ENCODE results near the gene DST.
"Not testable (repeated sequence)": the region's sequence is repeated elsewhere in the genome, so short reads cannot be mapped to it uniquely, and the experiment has no call there.

Gene DST

DNA sequence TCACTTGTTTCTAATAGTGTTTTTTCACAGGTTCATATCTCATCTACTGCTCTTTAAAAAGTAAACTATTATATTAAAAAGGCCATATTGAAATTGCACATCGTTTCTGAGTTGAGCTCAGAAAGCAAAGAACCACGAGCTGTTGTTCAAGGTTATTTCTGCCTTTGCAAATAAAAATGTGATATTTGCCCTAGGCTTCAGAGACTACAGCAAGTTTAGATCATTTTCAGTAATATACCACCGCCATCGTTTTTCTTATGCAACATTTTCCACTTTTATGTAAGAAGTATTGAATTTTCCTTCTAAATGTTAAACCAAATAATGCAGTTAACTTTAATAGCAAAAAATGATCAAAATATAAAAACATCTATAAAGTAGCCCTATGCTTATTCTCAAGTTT is 71.1 kb downstream of the DST start:
- no peak for DNase-seq (ENCODE audit: low read depth in 3 of 3)

DNA sequence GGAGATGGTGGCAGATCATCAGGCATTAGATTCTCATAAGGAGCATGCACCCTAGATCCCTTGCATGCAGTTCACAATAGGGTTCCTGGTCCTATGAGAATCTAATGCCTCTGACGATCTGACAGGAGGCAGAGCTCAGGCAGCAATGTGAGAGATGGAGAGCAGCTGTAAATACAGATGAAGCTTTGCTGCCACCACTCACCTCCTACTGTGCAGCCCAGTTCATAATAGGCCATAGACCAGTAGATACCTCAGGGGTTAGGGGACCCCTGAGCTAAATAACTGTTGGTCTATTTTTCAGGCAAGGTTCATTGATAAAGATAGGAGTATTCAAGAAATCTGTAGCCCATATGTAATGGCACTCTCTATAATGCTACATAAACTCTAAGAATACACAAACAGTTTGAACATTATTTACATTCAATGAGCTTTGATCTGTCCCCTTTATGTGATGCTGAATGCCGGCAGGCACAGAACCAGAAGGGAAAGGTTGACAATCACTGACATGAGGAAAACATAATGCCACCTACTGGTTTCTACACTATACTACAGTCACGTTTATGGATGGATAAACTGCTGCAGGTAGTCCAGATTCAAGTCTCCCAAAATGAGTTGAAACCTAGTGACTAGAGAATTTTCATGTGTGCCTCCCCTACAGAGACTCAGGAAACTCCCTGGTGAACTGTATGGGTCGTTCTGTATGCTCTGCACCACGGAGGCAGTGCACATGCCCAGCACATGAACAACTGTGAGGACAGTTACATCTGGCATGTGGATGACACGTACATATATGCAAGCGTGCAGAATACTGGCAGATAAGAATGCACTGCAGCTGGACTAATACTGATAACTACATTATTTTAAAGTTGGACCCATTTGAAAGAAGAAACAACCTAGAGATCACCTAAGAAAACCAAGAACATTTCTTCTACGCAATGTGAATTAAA is 72.0 kb downstream of the DST start:
- DNase-seq (ENCODE audit: low read depth in 3 of 3) = no peak

DNA sequence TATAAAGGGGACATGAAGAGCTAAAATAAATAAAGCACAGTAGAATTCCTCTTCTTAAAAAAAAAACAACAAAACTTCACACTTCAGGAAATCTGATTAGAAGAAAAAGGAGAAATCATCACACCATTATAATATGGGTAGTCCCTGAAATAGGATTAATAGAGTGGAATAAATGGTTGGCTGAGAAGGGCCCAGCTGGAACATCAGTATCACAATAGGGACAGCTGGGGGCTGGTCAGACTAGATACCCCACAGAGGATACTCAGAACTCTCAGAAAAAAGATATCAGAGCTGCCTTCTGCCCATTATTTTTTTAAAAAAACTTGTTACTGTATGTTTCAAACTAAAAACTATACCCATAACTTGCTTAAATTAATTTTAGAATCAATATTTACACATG is 75.2 kb downstream of the DST start:
- no peak for DNase-seq (ENCODE audit: low read depth in 3 of 3)

DNA sequence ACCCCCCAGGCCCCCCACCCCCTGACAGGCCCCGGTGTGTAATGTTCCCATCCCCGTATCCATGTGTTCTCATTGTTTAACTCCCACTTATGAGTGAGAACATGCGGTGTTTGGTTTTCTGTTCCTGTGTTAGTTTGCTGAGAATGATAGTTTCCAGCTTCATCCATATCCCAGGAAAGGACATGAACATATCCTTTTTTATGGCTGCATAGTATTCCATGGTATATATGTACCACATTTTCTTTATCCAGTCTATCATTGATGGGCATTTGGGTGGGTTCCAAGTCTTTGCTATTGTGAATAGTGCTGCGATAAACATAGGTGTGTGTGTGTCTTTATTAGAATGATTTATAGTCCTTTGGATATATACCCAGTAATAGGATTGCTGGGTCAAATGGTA is 80.0 kb downstream of the DST start:
- DNase-seq (ENCODE audit: low read depth in 3 of 3) = not testable (repeated sequence)

DNA sequence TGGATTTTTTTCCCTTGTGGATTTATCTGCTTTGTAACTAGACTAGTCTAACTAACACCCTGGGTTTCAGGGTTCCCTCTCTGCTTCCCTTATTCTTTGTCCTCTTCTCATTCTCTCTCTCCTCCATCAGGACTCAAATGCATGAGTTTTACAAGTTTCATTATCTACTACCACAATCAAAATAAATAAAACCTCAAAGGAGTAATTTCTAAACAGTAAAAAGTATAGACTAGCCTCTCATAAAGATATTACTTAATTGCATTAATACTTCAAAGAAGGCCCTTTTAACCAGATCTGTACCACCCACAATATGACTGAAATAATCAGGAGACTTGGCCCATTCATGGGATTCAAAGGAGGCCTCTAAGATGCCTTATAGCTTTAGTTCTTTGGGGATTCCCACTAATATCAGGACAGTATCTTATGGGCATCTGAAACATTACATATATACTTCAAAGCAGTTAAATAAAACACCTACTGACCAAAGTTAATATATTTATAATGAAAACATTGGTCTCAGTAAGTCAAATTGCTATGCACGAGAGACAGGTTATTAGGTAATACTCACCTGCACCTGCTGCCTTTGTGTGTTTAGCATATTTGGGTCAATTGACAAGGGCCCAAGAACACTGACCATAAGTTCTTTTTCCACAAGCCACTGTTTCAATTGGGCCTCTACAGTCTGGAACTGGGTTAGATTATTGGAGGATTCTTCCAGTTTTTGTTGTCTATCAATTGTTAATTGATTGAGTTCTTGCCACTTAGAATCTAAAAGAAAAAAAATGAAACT is 85.7 kb downstream of the DST start:
- no peak for DNase-seq (ENCODE audit: low read depth in 3 of 3)

DNA sequence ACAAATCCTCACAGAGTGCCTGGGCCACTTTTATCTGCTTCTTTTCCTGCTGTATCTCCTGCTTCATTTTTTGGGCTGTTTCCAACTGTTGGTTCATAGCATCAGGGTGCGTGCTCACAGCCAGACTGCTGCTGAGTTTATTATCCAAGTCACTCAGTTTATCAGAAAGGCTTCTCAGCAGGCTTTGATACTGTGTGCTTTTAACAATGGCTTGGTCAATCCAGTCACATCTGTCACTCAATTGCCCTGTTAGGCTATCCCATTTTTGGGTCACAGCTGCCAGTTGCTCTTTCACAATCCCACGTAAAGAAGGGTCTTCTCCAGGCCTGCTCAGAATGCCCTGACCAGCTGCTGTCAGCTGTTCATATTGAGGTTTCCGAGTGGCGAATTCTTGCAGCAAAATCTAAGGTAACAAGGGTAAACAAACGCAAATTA is 87.2 kb downstream of the DST start:
- DNase-seq (ENCODE audit: low read depth in 3 of 3) = no peak

DNA sequence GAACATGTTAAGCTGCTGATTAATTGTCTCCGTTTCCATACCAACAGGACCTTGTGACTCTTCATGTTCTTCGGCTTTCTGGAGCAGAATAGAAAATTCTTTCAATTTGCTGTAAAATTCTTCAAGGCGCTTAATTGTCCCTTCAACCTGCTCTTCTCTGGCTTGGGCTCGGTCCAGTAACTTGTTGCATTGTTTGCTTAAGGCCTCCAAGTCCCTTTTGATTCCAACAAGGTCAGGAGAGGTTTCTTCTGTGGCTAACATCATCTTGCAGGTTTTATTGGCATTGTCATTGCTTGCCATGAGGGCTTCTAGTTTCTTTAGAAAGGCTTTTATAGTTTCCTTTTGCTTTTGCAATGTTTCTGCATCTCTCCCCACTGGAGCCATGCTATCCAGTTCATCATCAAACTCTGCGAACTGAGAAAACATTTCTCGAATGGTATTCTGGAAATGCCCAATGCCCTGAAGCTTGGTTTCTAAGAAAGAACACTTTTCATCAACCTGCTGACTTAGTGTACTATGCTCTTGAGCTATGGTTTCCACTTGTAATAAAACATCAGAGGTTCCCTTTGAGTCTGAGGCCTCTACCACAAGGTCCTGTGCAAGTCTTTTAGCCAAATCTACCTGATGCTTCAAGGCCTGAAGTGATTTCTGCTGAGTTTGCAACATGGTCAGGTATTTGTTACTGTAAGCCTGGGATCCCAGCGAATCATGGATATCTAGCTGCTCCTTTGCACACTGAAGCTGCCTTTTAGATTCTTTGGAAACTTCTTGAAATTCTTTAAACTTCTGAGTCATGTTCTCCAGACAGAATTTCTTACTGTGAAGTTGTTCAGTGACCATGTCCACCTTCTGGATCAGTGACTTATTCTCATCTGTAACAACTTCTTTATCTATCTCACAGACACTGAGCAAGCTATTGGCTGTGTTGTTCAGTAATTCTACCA is 90.2 kb downstream of the DST start:
- no peak for DNase-seq (ENCODE audit: low read depth in 3 of 3)

DNA sequence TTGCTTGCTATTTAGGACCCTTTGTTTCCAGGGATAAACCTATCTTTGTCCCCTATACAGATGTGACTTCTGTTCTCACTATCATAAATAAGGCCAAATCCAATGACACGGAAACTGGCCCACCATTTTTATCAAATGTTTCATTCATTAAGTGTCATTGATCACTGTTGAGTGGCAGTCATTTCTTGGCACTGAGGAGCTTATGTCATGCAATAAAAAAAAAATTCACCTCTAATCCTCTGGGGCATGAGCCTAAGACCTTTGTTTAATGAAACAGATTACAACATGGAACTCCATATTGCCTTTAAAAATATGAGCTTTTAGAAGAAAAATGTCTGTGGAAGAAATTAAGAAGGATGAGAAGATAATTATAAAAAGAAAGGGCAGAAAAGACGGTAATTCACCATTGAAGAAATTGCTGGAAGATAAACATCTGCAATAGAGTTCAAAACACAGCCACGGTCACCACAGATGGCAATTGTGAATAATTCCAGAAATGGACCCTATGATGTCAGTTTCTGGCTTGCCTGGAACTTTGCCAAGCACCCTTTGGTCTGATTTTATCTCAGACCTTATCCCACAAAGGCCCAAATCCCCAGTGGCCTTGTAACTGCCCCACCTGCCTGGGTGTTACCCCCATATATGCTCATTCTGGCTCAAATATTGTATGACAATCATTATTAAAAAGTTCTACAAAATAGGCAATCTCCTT is 91.1 kb downstream of the DST start:
- no peak for DNase-seq (ENCODE audit: low read depth in 3 of 3)

DNA sequence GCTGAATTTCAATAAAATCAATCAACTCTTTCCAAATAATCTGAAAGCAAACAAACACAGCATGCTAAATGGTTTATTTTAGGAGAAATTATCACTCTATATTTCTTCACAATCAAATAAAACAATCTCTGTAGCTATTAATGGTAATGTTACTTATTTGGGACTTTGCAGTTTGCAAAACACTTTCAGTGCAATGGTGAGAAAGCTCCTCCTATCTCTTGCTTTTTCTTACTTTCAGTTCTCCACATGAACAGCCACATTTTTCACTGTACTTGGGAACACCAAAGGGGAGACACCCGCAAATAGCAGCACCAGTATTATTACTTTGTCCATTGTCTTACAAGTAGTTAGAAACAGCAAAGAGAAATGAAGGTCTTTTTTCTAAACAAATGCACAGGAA is 92.4 kb downstream of the DST start:
- no peak for DNase-seq (ENCODE audit: low read depth in 3 of 3)

DNA sequence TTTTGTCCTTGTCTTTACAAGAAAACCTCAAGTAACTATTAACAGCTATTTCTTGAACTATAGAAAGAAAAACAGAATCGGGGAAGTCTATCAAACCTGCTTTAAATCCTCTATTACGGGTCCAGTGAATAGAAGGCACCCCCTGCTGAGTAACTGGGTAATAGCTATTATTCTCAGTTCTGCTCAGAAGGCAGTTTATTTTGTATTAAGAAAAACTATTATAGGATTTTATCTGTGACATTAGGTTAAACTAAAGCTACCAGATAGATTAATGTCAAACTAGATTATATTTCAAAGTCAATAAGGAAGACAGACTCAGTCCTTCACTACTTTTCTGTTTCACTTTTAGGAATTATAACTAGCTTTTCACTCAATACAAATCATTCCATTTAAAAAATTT is 93.7 kb downstream of the DST start:
- no peak for DNase-seq (ENCODE audit: low read depth in 3 of 3)

DNA sequence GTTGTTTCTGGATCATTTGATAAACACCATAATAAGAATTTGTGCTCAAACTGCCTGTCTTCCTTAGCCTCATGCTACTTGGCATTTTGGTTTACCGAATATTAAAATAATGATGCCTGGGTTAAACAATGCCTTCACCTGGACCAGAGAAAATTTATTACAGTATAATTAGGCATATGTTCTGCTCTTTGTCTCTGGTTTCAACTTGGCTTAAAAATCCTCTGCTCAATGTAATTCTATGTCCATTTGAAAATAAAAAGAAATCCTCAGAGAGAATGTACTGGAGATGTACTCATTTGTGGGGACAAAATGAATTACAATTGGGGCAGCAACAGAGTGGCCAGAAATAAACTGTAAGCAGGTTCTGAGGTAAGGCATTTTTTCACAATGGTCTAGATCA is 95.0 kb downstream of the DST start:
- no peak for DNase-seq (ENCODE audit: low read depth in 3 of 3)

DNA sequence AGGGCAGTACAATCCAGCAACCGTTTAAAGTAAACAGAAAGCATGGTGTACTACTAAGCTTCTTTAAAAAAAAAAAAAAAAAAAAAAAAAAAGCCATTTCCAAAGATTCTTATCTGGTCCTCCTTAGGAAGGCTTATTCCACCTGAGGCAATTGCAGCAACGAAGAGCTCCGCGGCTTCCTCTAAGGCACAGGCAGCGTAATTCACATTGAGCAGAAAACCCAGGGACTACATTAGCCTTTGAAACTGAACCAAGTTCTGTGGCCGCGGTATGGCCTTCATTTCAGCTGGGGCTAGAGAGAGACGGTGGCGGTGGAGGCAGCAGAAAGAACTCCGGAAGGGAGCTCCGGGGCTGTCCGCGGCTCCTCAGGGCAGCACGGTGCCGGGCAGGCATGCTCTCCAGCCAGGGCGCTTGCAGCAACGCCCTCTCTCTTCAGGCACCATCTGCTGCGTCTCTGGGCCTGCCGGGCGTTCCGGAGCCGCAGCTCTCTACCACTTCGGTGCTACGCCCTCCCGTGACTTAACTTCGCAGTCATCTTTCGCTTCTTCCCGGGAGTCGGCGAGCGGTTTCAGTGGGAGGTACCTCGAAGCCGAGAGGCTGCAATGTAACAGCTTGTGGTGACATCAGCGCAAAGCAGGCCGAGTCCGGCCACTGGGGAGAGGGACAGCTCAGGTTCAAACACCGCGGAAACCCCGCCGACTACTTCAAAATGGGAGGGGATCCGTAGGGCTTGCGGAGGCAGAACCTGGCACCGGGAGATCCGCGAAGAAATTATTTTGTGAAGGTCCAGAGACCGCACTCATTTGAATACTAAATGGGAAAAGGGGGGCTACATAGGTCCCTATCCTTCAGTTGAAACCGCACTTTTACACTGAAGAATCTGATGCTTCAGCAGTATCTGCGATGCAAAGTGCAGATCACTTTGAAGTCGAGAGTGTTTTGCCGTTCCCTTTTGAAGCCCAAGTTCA is 100.0 kb downstream of the DST start:
- peak; percentile 48 to 63 (median 53) for DNase-seq (ENCODE audit: low read depth in 3 of 3)

DNA sequence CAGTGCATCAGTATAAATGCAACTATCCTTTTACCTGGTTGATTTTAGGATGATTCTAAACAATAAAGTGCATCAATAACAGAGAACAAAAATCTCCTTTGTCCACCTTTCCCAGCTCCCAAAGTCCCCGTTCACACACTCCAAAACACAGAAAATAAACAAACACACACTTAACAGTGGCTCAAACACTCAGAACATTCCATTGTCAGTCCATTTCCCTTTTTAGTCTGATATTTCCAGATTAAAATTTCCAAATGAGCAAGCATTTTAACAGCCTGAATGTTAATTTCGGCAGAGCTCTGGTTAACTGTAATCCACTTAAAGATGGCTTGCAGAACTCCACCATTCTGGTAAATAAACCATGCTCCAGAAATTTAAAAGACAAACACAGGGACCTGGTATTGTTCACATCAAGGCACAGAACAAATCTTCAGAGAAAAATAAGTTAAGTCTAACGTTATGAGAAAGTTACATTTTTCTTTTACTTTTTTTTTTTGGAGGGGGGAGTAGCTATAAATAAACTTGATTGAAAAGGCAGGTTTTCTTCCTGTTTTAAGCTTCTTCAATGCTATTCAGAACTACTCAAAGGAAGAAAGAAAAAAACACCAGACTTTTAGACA is 100.8 kb downstream of the DST start:
- no peak for DNase-seq (ENCODE audit: low read depth in 3 of 3)

DNA sequence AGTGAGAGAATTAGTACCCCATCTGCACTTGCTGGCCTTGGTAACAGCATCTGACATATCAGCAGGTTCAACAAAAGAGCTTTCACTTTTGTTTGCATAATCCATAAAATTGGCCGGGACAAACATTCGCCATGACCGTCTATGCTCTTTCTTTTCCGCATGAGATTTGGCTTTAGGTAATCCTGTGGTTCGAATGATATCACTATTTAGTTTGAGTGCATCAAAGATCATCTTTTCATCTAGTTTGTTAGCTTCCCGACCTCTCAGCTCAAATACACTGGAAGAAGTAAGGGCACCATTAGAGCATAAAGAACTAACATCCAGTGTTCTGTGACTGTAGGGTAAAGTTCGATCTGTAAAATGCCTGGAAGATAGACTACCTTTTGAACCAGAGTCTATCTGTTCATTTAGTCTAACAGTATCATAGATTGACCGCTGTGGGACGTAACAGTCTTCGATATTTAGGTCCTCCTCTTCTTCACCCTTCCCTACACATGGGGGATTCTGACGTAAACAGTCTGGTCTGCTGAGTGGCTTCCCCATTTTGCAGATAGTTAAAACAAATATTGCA is 101.6 kb downstream of the DST start:
- no peak for DNase-seq (ENCODE audit: low read depth in 3 of 3)

DNA sequence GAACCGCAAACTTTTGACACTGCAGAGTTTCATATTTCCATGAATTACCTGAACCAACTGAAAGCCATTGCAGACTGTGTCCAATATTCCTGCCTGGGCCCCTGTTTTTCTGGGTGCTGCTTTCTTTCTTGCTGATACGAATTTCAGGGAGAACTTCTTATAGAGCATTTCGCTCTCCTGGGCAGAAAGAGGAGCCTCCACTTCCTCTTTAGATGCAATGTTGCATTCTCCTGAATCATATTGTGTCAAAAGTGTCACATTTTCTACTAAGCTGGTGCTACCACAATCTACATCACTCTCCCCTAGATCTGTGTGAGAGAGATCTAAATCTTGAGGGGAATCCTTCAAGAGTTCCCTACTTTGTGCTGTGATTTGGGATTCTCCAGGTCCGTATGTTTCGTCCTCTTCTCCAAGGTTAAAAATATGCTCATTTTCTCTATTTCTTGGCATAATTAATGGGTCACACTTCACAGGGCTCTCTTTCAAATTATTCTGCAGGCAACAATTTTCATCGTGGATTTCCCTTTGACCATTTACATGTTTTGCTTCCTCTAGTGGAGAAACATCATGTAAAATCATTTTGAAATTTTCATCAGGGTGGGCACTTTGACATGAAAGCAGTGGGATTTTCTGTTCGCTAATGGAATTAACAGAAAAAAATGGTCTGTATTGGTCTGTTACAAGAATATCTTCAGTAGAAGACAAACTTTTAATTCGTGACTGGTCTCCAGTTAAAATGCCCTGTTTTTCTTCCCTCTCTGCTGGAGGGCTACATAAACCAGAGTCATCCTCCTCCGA is 102.3 kb downstream of the DST start:
- DNase-seq (ENCODE audit: low read depth in 3 of 3) = no peak

DNA sequence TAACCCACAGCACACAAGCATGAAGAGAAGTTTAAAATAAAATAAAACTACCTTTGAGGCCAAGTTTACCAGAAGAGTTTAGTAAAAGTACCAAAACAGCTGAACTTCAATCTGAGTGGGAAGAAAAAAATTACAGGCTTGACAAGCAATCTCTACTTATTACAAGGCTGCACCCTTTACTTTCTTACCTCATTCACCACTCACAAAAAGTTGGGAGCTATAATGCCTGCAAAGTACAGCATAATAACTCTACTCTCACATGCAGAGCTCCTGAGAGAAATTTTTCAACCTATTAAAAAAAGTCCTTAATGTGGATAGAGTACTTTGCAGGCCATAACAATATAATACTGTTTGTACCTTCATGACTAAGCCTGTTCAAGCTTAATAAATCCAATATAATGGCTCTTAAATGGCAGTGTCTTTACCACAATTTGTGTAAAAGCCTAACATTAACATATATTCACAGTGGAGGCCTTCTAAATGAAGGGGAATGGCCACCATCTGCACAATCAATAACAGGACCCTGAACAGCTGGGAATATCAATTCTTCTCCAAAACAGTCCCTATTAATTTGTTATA is 103.1 kb downstream of the DST start:
- no peak for DNase-seq (ENCODE audit: low read depth in 3 of 3)

DNA sequence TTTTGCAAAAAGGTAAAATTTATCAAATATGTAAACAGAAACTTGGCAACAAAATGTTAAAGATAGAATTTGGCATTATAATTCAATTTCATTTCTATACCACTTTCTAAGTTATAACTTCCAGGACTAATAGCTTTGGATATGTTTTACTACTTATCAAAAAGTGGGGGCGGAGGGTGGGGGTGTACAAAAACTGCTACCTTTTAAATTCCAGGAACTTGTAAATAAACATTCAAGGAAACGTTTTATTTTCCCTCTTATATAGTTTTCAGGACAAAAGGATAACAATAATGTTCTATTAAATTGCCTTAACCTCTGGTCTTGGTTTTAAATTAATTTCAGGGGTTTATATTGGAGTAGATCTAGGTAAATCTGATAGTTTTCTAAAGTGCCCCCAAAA is 103.8 kb downstream of the DST start:
- no peak for DNase-seq (ENCODE audit: low read depth in 3 of 3)

DNA sequence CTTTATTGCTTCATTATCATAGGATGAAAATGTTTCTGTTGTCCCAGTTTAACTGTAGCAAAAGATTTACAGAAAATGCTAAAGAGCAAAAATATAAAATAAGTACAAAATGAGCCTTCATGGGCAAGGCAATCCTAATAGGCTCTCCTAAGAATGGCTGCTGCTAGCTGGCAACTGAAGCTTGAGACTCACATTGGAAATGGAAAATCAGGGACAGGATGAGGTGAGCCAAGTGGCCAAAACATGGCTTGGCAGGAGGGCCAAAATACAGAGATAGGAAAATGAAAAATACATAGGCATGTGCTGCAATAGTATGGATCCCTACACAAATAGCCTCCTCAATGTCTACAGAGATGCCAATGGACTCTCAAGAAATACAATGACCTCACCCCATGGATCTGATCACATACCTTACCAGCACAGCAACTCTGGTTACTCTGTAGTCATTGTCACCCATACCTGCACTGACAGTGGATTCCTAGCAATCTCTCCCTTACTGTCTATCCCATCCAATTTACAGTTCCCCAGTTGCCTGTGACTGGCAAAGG is 105.4 kb downstream of the DST start:
- no peak for DNase-seq (ENCODE audit: low read depth in 3 of 3)
